MG63 (cell line): Measurements from ENCODE around the gene CERS2. TPM values are rescaled to one million over a fixed set of nuclear protein-coding genes. Genes with fewer than 3 reads are reported as not detected.

Source experiments
- DNase-seq: peaks from one replicate; pipeline ENCODE4 v3.0.0-alpha.2; 2020
- H3K27me3 ChIP-seq: fragments of 250-450 bp; sonication (Bioruptor Pico); 2 replicates; pipeline ENCODE4 v1.5.1; 2020; ENCODE audit warnings: mild to moderate bottlenecking, moderate library complexity
- H3K36me3 ChIP-seq: fragments of 250-450 bp; sonication (Bioruptor Pico); 2 replicates; pipeline ENCODE4 v1.5.1; 2020; ENCODE audit warnings: mild to moderate bottlenecking, moderate library complexity
- H3K4me3 ChIP-seq: fragments of 250-450 bp; sonication (Bioruptor Pico); 2 replicates; pipeline ENCODE4 v1.5.1; 2020; ENCODE audit warnings: mild to moderate bottlenecking, moderate library complexity
- H3K9me3 ChIP-seq: fragments of 250-450 bp; sonication (Bioruptor Pico); 2 replicates; pipeline ENCODE4 v1.5.1; 2020; ENCODE audit warnings: mild to moderate bottlenecking, moderate library complexity
- total RNA-seq: library from RNA; depleted of rRNA; stranded (reverse); fragments of >200 nt; shearing (Covaris generic); gene quantifications from 2 replicates; pipeline ENCODE4 v1.2.3, GENCODE V29; 2014; ENCODE audit warnings: low replicate concordance

CERS2 gene
- total RNA-seq, 1 experiment from 2014 or later = 89.6 TPM

DNA sequence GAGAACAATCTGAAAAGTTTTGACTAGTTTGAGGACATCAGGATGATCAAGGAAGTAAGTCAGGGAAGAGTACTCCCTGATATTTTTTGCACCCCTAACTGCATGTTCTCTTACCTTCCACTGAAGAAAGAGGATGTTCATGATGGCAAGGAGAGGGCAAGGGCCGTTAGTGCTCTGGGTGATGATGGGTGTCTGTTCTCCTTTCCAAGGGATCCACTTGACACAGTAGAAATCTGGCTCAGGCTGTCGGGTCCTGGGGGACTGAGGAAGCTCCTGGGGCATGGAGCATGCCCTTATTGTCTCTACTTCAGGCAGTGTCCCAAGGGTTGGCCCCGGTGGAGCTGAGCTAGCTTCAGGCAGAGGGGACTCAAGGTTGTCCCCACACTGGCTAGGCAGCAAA lies 27.4 kb upstream of the CERS2 start:
- no peaks in the 10 kb centered on the region for H3K9me3 ChIP-seq
- H3K4me3 ChIP-seq = no peak overlapping the region
- H3K27me3 ChIP-seq = no peaks in the 10 kb centered on the region
- no peak for DNase-seq
- no peaks in the 10 kb centered on the region for H3K36me3 ChIP-seq

DNA sequence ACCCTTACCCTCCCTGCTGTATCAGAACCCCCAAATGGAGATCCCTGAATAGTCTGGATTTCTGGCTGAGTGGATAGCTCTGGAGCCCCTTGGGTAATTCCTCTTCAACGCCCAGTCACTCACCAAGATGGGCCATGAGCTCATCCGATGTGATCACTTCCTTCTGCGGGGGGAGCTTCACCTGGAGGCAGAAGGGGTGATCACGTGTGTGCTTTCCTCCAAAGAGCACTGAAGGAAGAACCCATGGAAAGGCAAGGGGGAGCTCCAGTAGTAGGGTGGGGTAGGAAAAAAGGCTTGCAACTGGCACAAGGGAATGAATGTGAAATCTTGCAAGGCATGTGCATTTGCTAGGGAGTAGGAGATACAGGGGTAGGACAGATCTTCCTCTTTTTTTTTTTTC lies 27.0 kb upstream of the CERS2 start:
- no peak for DNase-seq
- H3K27me3 ChIP-seq = no peaks in the 10 kb centered on the region
- H3K36me3 ChIP-seq = no peaks in the 10 kb centered on the region
- no peaks in the 10 kb centered on the region for H3K9me3 ChIP-seq
- H3K4me3 ChIP-seq = no peak overlapping the region

DNA sequence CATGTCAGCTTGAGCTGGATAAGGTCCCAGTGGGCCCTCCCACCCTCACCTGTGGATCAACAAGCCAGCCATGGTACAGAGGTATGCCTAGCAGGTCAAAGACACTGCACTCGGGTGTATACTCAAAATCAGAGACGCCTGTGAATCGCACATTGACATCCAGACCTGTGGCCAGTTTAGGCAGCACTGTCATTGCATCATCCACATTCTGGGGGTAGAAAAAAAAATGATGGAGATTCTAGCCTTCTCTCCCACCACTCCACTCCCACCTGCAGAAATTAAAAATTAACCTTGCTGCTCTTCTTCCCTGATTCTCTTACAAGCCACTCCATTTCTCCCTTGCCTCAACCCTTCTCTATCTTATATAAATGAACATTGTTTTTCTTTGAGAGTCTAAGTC lies 25.8 kb upstream of the CERS2 start:
- Histone ChIP-seq H3K27me3 (no peaks in the 10 kb centered on the region), H3K36me3 (no peaks in the 10 kb centered on the region), H3K9me3 (no peaks in the 10 kb centered on the region), H3K4me3 (no peak overlapping the region)
- DNase-seq = no peak

DNA sequence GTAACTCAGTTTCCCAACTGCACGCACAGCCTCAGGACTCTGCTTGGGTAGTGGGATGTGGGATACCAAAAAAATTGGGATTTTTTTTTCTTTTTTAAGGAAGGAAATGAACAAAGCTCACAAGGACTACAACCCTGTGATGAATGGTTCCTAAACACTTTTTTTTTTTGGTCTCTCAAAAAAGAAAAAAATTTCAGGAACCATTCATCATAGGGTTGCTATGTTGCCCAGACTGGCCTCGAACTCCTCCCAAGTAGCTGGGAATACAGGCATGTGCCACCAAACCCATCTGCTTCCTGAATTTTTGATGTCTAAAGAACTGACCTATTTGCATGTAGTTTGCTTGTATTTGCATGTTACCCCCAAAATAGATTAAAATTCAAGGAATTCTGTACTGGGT lies 25.3 kb upstream of the CERS2 start:
- no peaks in the 10 kb centered on the region for H3K27me3 ChIP-seq
- H3K9me3 ChIP-seq = no peaks in the 10 kb centered on the region
- H3K36me3 ChIP-seq = no peaks in the 10 kb centered on the region
- H3K4me3 ChIP-seq = no peak overlapping the region
- DNase-seq = no peak

DNA sequence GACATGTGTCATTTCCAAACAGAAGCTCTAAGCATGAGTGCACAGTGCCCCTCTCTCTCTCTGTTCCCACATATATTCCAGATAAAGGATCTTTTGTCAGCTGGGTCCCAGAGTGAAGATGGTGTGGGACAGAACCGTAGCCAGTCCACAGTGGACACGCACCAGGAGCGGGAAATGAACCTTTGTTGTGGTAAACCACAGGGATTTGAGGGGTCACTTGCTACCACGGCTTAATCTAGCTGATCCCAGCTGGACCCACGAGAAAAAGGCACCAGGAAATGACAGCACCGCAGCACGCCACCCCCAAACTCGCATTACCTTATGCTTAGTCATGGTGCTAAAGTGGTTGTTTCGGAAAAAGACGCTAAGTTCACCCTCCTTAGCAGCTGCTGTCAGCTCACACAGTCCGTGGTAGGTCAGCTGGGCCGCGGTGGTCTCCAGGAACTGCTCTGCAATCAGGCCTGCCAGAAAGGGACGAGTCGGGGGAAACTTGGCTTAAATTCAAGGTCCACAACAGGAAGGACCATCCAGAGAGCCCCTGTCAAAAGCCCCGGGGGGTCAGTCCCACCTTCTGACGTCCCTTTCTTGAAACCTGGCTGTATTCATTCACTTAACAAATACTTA lies 24.5 kb upstream of the CERS2 start:
- Histone ChIP-seq H3K36me3 (no peaks in the 10 kb centered on the region), H3K4me3 (no peak overlapping the region), H3K27me3 (no peaks in the 10 kb centered on the region), H3K9me3 (no peaks in the 10 kb centered on the region)
- DNase-seq = no peak

DNA sequence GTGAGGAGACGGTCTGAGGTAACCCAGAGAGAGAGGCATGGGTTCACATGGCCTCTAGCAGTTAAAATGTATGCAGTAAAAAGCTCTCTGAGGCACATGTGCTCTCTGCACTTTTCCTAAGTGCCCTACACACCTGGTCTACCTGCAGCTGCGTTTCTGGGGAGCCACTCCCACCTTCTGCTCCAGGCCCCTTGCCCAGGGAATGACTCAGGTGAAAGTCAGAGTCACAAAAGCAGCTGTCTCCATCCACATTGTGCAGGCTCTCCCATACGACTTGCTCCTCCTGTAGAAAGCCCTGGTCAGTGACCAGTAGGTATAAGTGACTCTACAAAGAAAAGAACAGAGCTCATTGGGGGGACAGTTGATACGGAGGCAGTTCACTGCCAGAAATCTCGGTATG lies 23.3 kb upstream of the CERS2 start:
- no peaks in the 10 kb centered on the region for H3K36me3 ChIP-seq
- H3K9me3 ChIP-seq = no peaks in the 10 kb centered on the region
- H3K4me3 ChIP-seq = no peak overlapping the region
- H3K27me3 ChIP-seq = no peaks in the 10 kb centered on the region
- no peak for DNase-seq

DNA sequence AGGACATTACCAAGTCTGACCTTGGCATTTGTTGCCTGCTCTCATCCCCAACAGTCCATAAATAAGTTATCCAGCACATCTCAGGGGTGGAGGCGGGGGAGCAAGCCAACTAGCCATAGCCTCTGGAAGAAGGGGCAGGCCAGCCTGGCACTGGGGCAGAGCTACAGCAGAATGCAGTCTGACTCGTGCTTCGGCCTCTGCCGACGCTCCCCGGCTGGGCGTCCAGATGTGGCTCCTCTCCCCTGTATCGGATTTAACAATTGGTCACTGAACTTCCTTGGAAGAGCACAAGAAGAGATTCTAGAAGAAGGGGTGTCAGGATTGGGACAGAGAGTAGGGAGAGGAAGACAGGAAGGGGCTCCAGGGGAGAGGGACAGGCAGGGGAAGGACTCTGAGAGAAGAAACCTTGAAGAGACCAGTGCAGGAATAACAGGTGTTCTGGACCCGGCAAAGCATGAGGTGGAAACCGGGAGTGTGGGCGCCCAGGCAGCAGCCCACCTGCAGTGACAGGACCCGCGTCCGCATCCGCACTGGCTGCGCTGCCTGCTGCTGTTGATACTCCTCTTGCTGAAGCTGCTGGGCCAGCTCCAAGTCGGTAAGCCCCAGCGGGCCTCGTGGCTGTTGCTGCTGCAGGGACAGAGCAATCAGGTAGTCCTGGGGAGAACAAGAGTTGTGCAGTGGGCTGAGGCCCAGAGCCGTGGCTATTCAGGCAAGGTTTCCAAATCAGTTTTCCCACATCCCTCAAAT lies 22.7 kb upstream of the CERS2 start:
- Histone ChIP-seq H3K27me3 (no peaks in the 10 kb centered on the region), H3K36me3 (no peaks in the 10 kb centered on the region), H3K4me3 (no peak overlapping the region), H3K9me3 (no peaks in the 10 kb centered on the region)
- DNase-seq = no peak

DNA sequence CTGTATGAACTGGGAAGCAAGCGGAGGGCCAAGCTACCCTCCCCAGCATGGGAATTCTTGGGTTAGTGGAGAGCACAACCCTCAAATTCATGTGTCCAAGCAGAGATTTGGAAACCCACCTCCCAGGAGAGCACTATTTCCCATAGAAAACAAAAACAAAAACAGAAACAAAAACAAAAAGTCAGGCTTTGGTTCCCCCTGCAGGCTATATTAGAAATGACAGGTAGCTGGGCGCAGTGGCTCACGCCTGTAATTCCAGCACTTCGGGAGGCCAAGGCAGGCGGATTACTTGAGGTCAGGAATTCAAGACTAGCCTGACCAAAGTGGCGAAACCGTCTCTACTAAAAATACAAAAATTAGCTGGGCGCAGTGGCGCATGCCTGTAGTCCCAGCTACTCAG lies 21.3 kb upstream of the CERS2 start:
- H3K36me3 ChIP-seq = no peaks in the 10 kb centered on the region
- no peak overlapping the region for H3K4me3 ChIP-seq
- no peaks in the 10 kb centered on the region for H3K27me3 ChIP-seq
- peak; percentile 38 for DNase-seq
- no peaks in the 10 kb centered on the region for H3K9me3 ChIP-seq

DNA sequence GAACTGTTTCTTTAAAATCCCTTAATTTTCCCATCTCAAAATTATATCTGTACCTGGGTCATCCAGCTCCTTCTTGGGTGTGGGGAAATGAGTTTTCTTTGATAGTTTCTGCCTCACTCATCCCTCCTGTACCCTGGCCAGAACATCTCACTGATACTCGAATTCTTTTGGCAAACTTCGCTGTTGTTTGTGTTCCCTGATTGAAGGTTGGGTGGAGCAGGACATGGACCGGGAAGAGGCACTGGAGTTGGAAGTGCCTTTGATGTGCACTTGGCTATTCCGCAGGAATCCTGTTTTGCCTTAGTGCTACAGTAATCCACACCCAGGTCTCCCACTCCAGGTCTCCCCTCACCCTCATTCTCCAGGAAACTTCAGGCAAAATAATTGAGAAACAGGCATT lies 20.8 kb upstream of the CERS2 start:
- no peak overlapping the region for H3K4me3 ChIP-seq
- no peaks in the 10 kb centered on the region for H3K27me3 ChIP-seq
- DNase-seq = no peak
- H3K36me3 ChIP-seq = no peaks in the 10 kb centered on the region
- H3K9me3 ChIP-seq = no peaks in the 10 kb centered on the region

DNA sequence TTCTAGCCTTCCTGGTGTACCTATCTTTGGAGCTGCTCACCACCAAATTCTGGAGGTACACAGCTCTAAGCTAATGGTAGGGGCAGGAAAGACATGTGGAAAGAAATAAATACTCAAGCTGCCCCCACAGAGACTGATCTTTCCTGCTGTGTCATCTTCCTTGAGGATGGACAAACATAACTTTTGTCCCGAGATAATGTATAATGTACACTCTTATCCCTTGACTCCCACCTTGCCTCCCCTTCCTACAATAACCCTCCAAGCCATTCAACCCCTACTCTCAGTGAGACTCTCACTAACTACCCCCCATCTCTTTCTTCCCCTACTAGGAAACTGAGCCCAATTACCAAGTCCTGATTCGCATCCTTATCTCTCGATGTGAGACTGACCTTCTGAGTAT lies 19.6 kb upstream of the CERS2 start:
- H3K9me3 ChIP-seq = no peaks in the 10 kb centered on the region
- H3K27me3 ChIP-seq = no peaks in the 10 kb centered on the region
- no peaks in the 10 kb centered on the region for H3K36me3 ChIP-seq
- H3K4me3 ChIP-seq = no peak overlapping the region
- DNase-seq = no peak

DNA sequence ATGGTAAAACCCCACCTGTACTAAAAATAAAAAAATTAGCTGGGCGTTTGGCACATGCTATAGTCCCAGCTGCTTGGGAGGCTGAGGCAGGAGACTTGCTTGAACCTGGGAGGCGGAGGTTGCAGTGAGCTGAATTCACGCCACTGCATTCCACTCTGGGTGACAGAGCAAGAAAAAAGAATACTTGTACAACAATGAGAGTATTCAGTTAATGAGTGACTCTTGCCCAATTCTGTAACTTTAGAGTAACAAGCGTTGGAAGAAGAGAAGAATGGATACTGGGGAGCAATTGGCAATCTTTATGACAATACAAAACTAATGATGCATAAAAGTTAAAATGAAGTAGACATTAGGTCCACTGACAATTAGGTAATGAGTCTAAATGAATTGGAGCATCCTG lies 18.0 kb upstream of the CERS2 start:
- no peaks in the 10 kb centered on the region for H3K9me3 ChIP-seq
- no peaks in the 10 kb centered on the region for H3K27me3 ChIP-seq
- DNase-seq = no peak
- H3K36me3 ChIP-seq = no peaks in the 10 kb centered on the region
- H3K4me3 ChIP-seq = no peak overlapping the region

DNA sequence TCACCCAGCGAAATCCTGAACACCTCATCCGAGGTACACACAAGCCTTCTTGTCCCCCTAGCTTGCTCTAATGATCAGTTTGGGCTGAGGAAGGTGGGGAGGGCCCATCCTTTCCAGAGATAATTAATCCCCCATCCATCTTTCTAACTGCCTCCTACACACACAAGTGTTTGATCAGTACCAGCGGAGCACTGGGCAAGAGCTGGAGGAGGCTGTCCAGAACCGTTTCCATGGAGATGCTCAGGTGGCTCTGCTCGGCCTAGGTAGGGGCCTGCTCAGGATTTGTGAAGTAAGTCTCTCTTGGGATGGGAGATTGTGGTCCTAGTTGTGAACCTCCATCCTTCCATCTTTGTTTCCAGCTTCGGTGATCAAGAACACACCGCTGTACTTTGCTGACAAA lies 13.3 kb upstream of the CERS2 start:
- no peaks in the 10 kb centered on the region for H3K9me3 ChIP-seq
- DNase-seq = no peak
- H3K36me3 ChIP-seq = no peaks in the 10 kb centered on the region
- H3K4me3 ChIP-seq = no peak overlapping the region
- H3K27me3 ChIP-seq = no peaks in the 10 kb centered on the region

DNA sequence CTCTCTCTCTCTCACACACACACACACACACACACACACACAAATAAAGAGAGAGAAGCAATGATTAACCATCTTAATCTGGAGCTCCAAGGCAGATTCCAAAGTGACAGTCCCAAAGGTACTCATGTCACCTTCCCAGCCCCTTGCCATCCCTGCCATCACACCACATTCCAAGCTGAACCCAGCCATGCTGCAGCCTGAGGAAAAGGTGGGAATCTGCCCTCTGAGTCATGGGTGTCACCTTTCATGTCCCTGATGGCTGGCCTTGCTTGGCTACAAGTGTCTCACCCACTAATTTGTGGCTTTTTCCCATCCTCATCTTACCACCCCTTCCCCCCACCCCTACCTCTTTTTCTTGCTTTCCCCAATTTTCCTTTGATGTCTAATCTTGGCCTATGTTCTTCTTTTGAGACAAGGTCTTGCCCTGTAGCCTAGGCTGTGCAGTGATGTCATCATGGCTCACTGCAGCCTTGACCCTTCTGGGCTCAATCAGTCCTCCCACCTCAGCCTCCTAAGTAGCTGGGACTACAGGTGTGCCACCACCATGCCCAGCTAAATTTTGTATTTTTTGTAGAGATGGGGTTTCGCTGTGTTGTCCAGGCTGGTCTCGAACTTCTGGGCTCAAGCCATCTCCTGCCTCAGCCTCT lies 10.7 kb upstream of the CERS2 start:
- Histone ChIP-seq H3K36me3 (no peaks in the 10 kb centered on the region), H3K9me3 (no peaks in the 10 kb centered on the region), H3K4me3 (no peak overlapping the region), H3K27me3 (no peaks in the 10 kb centered on the region)
- no peak for DNase-seq

DNA sequence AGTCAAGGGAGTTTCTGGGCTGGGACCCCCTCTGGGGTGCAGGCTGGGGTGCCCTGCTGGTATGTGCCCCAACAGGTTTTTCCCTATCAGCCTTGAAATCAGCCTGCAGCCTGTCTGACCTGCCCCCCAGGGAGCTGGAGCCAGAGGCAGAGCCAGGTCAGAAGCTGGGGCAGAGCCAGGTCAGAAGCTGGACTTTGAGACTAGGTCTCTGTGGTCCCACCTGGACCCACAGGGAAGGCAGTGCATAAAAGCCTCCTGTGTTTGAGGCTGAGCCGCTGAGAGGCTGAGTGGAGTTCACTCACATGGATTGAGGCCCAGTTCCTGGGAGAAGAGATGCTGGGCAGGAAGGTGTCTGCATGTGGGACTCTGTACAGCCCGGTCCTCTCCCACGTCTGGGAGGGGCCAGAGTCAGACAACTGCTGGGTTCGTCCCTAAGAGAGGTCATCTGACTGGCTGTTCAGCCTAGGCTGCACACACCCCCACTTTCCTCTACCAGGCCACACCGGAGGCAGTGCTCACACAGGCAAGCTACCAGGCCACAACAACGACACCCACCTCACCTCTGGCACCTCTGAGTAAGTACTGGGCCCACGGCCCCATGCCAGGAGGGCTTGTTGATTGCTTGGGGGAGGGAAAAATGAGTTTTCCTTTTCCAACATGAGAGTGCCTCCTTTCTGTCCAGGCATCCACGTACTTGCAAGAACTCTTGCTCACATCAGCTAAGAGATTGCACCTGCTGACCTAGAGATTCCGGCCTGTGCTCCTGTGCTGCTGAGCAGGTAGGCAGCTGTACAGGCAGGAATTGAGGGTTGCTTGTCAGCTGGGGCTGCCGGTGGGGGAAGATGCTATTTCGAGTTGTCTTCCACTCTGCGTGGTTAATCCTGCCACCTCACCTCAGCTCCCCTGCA lies 7.4 kb upstream of the CERS2 start, which contains the start of gene ANXA9:
Gene ANXA9 (plus strand): TSS at position 488 of the 908 bp plus-strand sequence. CDS start 814 bp downstream, outside the sequence.
- DNase-seq = no peak
- Histone ChIP-seq H3K4me3 (no peak within 1 kb of the TSS), H3K27me3 (no peaks in the 10 kb centered on the region), H3K9me3 (no peaks in the 10 kb centered on the region), H3K36me3 (no peaks in the 10 kb centered on the region)

DNA sequence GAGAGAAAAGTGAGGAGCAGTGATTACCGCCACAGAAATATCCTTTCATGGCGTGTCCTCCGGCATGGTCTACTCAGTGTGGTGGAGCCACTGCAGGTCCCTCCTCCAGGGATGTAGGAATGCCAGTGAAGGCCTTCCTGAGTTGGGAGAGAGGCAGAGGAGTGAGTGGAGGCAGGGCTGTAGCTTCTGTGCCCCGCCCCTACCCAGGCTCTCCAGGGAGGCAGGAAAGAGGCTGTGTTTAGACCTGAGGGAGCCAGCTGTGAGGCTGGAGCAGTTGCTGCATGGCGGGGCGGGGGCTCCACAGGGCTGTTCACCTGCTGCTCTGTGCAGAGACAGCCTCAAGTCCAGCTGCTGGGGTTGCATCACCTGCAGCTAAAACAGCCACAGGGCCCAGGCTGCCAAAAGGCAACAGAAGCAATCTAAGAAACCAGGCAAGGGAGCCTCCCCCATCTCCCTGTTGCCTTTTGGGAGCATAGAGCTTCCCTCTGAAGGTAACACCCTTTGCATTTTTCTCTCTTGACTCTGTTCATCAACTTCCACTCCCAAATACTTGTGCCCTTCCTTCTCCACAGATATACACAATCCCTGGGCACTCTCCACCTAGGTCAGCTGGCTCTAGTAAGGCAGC lies 6.7 kb upstream of the CERS2 start:
- Histone ChIP-seq H3K27me3 (no peaks in the 10 kb centered on the region), H3K9me3 (no peaks in the 10 kb centered on the region), H3K4me3 (no peak overlapping the region), H3K36me3 (no peaks in the 10 kb centered on the region)
- peak; percentile 37 for DNase-seq
